Heart left ventricle (tissue), 16 donors: ENCODE data around the gene SCN2B. TPM values are rescaled to one million over a fixed set of nuclear protein-coding genes. Genes with fewer than 3 reads are reported as not detected.

Experiments used
- ATAC-seq, 4 donors: fragments of 200-7000 bp; cut with Tn5 transposase; one replicate each; pipeline ENCODE4 v1.9.1; 2020 to 2022; ENCODE audit warnings: moderate library complexity in 4 of 4, mild to moderate bottlenecking in 3 of 4, moderate number of reproducible peaks in 1 of 4
- DNase-seq, 5 donors: peaks; one replicate each; pipeline ENCODE4 v3.0.0-alpha.2; 2020
- H3K27ac ChIP-seq, 12 donors: fragments of 200-600 bp; sonication (generic) in 4 of 12; one replicate each; pipeline versions ENCODE4 v1.5.0 to v1.8.0; 2016 to 2022; ENCODE audit warnings: mild to moderate bottlenecking in 2 of 12
- H3K27me3 ChIP-seq, 9 donors: fragments of 200-600 bp; sonication (generic) in 2 of 9; one replicate each; pipeline versions ENCODE4 v1.5.1 to v1.8.0; 2016 to 2022; ENCODE audit warnings: mild to moderate bottlenecking in 3 of 9
- H3K36me3 ChIP-seq, 9 donors: fragments of 200-600 bp; sonication (generic) in 2 of 9; one replicate each; pipeline versions ENCODE4 v1.5.0 to v1.8.0; 2018 to 2022; ENCODE audit warnings: mild to moderate bottlenecking in 2 of 9
- H3K4me1 ChIP-seq, 12 donors: fragments of 200-600 bp; sonication (generic) in 4 of 12; one replicate each; pipeline versions ENCODE4 v1.5.0 to v1.8.0; 2016 to 2022; ENCODE audit warnings: mild to moderate bottlenecking in 3 of 12
- H3K4me3 ChIP-seq, 12 donors: fragments of 200-600 bp; sonication (generic) in 4 of 12; one replicate each; pipeline versions ENCODE4 v1.5.0 to v1.8.0; 2017 to 2022; ENCODE audit warnings: mild to moderate bottlenecking in 9 of 12, moderate library complexity in 4 of 12
- H3K9me3 ChIP-seq, 12 donors: fragments of 200-600 bp; sonication (generic) in 4 of 12; one replicate each; pipeline versions ENCODE4 v1.5.0 to v1.8.0; 2016 to 2022; ENCODE audit warnings: mild to moderate bottlenecking in 1 of 12
- CTCF ChIP-seq, 12 donors: fragments of 200-600 bp; sonication (generic) in 4 of 12; IDR thresholded peaks; one replicate each; pipeline versions ENCODE4 v1.5.0 to v1.8.0; 2018 to 2022; ENCODE audit warnings: antibody characterized with exemption in 12 of 12, mild to moderate bottlenecking in 5 of 12
- POLR2A ChIP-seq, 2 donors: fragments of 450-650 bp; IDR thresholded peaks; one replicate each; pipeline ENCODE4 v1.6.1; 2017; ENCODE audit warnings: antibody characterized with exemption in 2 of 2, mild to moderate bottlenecking in 2 of 2, moderate library complexity in 2 of 2
- WGBS, 4 donors: extraction: QIAGEN DNeasy Blood & Tissue Kit in 2 of 4; methylation state at CpG; one replicate each; pipeline versions ENCODE4 v1.1.5 to v1.1.7; 2013 to 2018; 5-methylcytosine and 5-hydroxymethylcytosine counted together
- intact Hi-C, 10 donors: fragments of 100-400 bp; cut with DNase I; formaldehyde crosslinking; loops; one replicate each; pipeline versions ENCODE4 v1.11.1 to v1.14.2; 2022
- polyA plus RNA-seq, 2 donors: library from polyadenylated mRNA; stranded (reverse); fragments of 200-250 nt; gene quantifications; one replicate each; pipeline ENCODE4 v1.2.3, GENCODE V29; 2013
- total RNA-seq, 9 donors: library from RNA; depleted of rRNA in 2 of 9; stranded (reverse); fragments of >200 nt in 2 of 9; fragmentation: NEBNext Ultra II Directional in 3 of 9; extraction: Animal tissue kit (Norgen Biotek cat#: 25700) in 3 of 9; gene quantifications; one replicate each; pipeline versions ENCODE4 v1.1.0 to v1.2.4, GENCODE V29; 2016 to 2023
- donor health status: ischemic (EF 13 %, LVEDD 7.1; RV severe dilation, severe dysfunction).
- donor health status: healthy with polysubstance abuse.
- donor health status: DM: no; HTN: yes; CAD: no.
- donor health status: DM: no; HTN: no; CAD: no.
- donor health status: ischemic (EF 25% LVEDD 6.9; RV normal size, moderate dysfunction).
- donor health status: ischemic (EF 25% LVEDD 5.7; RV mildly dilated, moderate dysfunction).
- donor health status: healthy.
- donor health status: DM: yes; HTN: yes; CAD: no.
- donor health status: ischemic (EF 35%, LVEDD 5.7; RV mildly dilated, moderate dysfunction).
- donor health status: nonischemic (EF 11% LVEDD 7.7; RV severe dilation, severe dysfunction).
- donor health status: DM: yes; HTN: yes; CAD: no.
- donor health status: PGD.
- donor health status: ischemic (EF 29% LVEDD 5.4; RV normal size, mild dysfunction).
- donor health status: nonischemic (EF 23%, LVEDD 6.1; RV moderate dilation, normal function).

The SCN2B gene
- total and polyA plus RNA-seq, 11 donors = 3.6 to 32.5 (median 11.8) TPM

GRCh38 chr11:118167253-118167652 is 9.2 kb downstream of the SCN2B start:
- H3K9me3 ChIP-seq = no peaks in the 10 kb centered on the region
- intact Hi-C loops = no loop called here
- DNase-seq (no peak), ATAC-seq (no peak)
- no peak overlapping the region for H3K4me3 ChIP-seq
- H3K4me1 ChIP-seq = peaks cover 3 to 41% (median 16%) of the 10 kb centered on the region in 12 donors
- no peak for TF ChIP-seq POLR2A (IDR thresholded peaks at IDR 0.05)
- no peak for TF ChIP-seq CTCF (IDR thresholded peaks at IDR 0.05)
- H3K27ac ChIP-seq = no peak overlapping the region
- peaks cover 0 to 10% (median 0%) of the 10 kb centered on the region in 9 donors for H3K36me3 ChIP-seq
- H3K27me3 ChIP-seq = peaks cover 0 to 8% (median 0%) of the 10 kb centered on the region in 9 donors
- 88 to 93% (median 91%) methylated on average over 2 of the region's 2 CpGs for WGBS, 4 donors

- intact Hi-C loops = no loop called here
- DNase-seq (no peak), ATAC-seq (no peak)
- 87 to 91% (median 89%) methylated on average over 17 of the region's 17 CpGs for whole genome bisulfite sequencing, 4 donors
- Histone ChIP-seq H3K27me3 (peaks cover 0 to 8% (median 0%) of the 10 kb centered on the region in 9 donors), H3K4me3 (no peak overlapping the region), H3K27ac (no peak overlapping the region), H3K9me3 (no peaks in the 10 kb centered on the region), H3K36me3 (peaks cover 0 to 10% (median 0%) of the 10 kb centered on the region in 9 donors), H3K4me1 (peaks cover 3 to 36% (median 13%) of the 10 kb centered on the region in 12 donors)
- TF ChIP-seq CTCF (IDR thresholded peaks at IDR 0.05) (no peak), POLR2A (IDR thresholded peaks at IDR 0.05) (no peak)
Observed at GRCh38 chr11:118166641-118167040, 9.8 kb downstream of the SCN2B start.

- ATAC-seq (no peak), DNase-seq (no peak)
- no peak for TF ChIP-seq CTCF (IDR thresholded peaks at IDR 0.05)
- peaks cover 0 to 10% (median 0%) of the 10 kb centered on the region in 9 donors for H3K36me3 ChIP-seq
- peaks cover 0 to 20% (median 0%) of the 10 kb centered on the region in 12 donors for H3K4me1 ChIP-seq
- H3K9me3 ChIP-seq = no peaks in the 10 kb centered on the region
- WGBS, 4 donors = 72 to 81% (median 76%) methylated on average over 2 of the region's 2 CpGs
- H3K27ac ChIP-seq = no peak overlapping the region
- no peaks in the 10 kb centered on the region for H3K27me3 ChIP-seq
- no peak overlapping the region for H3K4me3 ChIP-seq
- intact Hi-C loops = no loop called here
Observed at GRCh38 chr11:118164885-118165284, 11.6 kb downstream of the SCN2B start.

- no peak for ATAC-seq
- H3K36me3 ChIP-seq = peaks cover 0 to 10% (median 0%) of the 10 kb centered on the region in 9 donors
- H3K9me3 ChIP-seq = no peaks in the 10 kb centered on the region
- 74 to 77% (median 75%) methylated on average over 5 of the region's 5 CpGs for WGBS, 4 donors
- H3K27me3 ChIP-seq = no peaks in the 10 kb centered on the region
- no peak overlapping the region for H3K27ac ChIP-seq
- H3K4me3 ChIP-seq = no peak overlapping the region
- DNase-seq = no peak
- no peak for TF ChIP-seq POLR2A (IDR thresholded peaks at IDR 0.05)
- no peak for TF ChIP-seq CTCF (IDR thresholded peaks at IDR 0.05)
- intact Hi-C loops = no loop called here
- peaks cover 0 to 8% (median 0%) of the 10 kb centered on the region in 12 donors for H3K4me1 ChIP-seq
Observed at GRCh38 chr11:118163494-118163893, 12.9 kb downstream of the SCN2B start.
